ENCODE results near the gene MYOM1. TPM values are rescaled to one million over a fixed set of nuclear protein-coding genes. Genes with fewer than 3 reads are reported as not detected.
"Not testable (repeated sequence)": the region's sequence is repeated elsewhere in the genome, so short reads cannot be mapped to it uniquely, and the experiment has no call there.

MYOM1 gene
- total RNA-seq, 4 donors from 2014 or later, result 0.67 to 2.1 (median 1.5) TPM

- TF ChIP-seq POLR2A (IDR thresholded peaks at IDR 0.05) (no peak), CTCF (IDR thresholded peaks at IDR 0.05) (no peak)
- no peak overlapping the region for H3K4me3 ChIP-seq (ENCODE audit: low read depth, poor library complexity, severe bottlenecking)
- intact Hi-C loops (cut with DNase I; ENCODE audit: low total_unique reads), result no loop called here
- WGBS, 2 donors, result 76 to 79% methylated on average over 4 of the region's 4 CpGs
- no peak for DNase-seq (ENCODE audit: low spot score in 2 of 2)
Measured at GRCh38 chr18:3079653-3080052, 140.1 kb downstream of the MYOM1 start.

DNA sequence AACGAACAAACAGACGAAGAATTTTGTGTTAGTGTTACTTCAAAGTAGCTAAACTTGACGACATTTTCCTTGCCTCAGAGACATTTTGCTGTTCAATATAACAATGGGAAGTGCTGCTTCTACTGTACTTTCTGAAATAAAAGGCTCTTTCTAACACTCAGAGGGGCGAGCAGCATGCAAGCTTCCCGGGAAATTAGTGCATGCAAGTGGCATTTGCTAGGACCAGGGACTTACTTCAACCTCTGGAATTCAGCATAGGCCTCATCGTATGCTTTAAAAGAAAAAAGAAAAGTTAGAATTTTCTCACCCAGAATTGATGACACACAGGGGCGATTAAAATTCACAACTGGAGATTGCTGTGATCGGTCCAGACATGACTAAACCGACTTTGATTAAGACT lies 144.3 kb downstream of the MYOM1 start:
- no peak for TF ChIP-seq CTCF (IDR thresholded peaks at IDR 0.05)
- no peak for TF ChIP-seq POLR2A (IDR thresholded peaks at IDR 0.05)
- intact Hi-C loops (cut with DNase I; ENCODE audit: low total_unique reads), result no loop called here
- no peak overlapping the region for H3K4me3 ChIP-seq (ENCODE audit: low read depth, poor library complexity, severe bottlenecking)
- DNase-seq (ENCODE audit: low spot score in 2 of 2), result no peak
- 58% methylated on average over 9 of the region's 9 CpGs for WGBS, 2 donors

- H3K4me3 ChIP-seq (ENCODE audit: low read depth, poor library complexity, severe bottlenecking), result no peak overlapping the region
- TF ChIP-seq POLR2A (IDR thresholded peaks at IDR 0.05), result no peak
- TF ChIP-seq CTCF (IDR thresholded peaks at IDR 0.05), result no peak
- DNase-seq (ENCODE audit: low spot score in 2 of 2), result peak in 1 of 2 donors; percentile 57
- intact Hi-C loops (cut with DNase I; ENCODE audit: low total_unique reads), result no loop called here
Measured at GRCh38 chr18:3074087-3074486, 145.7 kb downstream of the MYOM1 start.

DNA sequence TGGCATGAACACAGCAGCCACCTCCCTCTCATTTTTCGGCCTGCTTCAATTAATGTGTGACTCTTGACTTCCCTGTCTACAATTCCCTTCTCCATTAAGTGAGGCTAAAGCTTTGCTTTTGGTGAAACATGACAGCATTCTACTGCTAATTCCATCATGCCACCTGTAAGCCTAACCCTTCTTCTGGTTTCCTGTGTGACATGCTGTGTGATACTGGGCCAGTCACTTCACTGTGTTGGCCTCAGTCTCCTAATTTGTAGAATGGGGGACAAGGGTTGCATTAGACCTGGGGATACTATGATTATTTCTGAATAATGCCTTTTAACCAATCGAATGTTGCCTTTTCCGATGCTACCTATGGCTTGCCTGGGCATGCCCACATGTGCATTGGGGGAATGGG lies 146.4 kb downstream of the MYOM1 start:
- DNase-seq (ENCODE audit: low spot score in 2 of 2); intact Hi-C loops (cut with DNase I; ENCODE audit: low total_unique reads); H3K4me3 ChIP-seq (ENCODE audit: low read depth, poor library complexity, severe bottlenecking): not testable (repeated sequence)
- 93 to 94% methylated on average over 3 of the region's 3 CpGs for WGBS, 2 donors

DNA sequence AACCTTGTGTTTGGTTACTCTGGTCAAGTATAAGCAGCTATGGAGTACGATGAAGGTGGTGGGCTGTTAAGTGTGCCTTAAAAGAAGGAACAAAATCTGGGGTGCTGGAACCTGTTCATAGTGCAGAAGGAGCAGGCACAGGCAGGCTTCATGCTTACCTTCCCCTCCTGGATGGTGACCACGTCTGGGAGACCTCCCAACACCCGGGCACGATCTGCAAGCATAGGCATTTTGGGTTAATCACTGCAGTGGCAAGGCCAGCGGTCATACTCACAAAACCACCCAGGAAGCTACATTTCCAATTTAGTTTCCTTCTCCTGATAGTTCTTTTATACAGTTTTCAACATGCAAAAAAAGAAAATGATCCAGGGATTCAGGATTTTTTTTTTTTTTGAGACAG lies 148.1 kb downstream of the MYOM1 start:
- 91 to 92% methylated on average over 5 of the region's 5 CpGs for WGBS, 2 donors
- H3K4me3 ChIP-seq (ENCODE audit: low read depth, poor library complexity, severe bottlenecking), result no peak overlapping the region
- no peak for DNase-seq (ENCODE audit: low spot score in 2 of 2)
- TF ChIP-seq POLR2A (IDR thresholded peaks at IDR 0.05) (no peak), CTCF (IDR thresholded peaks at IDR 0.05) (no peak)
- intact Hi-C loops (cut with DNase I; ENCODE audit: low total_unique reads), result no loop called here

DNA sequence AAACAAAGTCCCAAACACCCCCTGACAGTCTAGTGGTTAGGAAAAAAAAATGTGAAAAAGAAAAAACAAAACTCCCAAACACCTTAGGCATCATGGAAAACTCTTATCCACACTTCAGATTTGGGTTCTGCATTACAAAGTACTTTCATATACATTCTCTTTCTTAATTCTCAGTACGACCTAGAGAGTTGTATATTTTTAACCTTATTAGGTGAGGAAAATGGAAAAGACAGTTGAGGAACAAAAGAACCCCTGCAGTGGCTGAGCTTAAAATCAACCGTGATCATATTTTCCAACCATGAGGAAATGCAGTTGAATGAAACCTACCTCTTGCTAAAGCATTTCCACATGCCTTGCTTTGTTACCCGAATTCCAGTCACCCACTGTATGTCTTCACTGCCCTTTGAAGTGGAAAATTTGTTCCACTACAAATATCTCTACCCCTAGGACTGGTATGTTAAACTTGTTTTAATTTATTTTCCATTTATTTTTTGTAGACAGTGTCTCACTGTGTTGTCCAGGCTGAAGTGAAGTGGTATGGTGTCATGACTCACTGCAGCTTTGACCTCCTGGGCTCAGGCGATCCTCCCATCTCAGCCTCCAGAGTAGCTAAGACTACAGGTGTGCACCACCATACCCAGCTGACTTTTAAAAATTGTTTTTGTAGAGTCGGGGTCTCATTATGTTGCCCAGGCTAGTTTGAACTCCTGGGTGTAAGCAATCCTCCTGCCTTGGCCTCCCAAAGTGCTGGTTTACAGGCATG lies 149.9 kb downstream of the MYOM1 start:
- intact Hi-C loops (cut with DNase I; ENCODE audit: low total_unique reads), result loop anchor here (10.0 kb wide), 1 partner anchor 135 kb away; no protein-coding TSS in a partner anchor
- WGBS, 2 donors, result 77 to 78% methylated on average over 5 of the region's 5 CpGs
- TF ChIP-seq POLR2A (IDR thresholded peaks at IDR 0.05) (no peak), CTCF (IDR thresholded peaks at IDR 0.05) (no peak)
- H3K4me3 ChIP-seq (ENCODE audit: low read depth, poor library complexity, severe bottlenecking), result no peak overlapping the region
- no peak for DNase-seq (ENCODE audit: low spot score in 2 of 2)
